ENCODE measurements around the gene PDSS2. TPM values are rescaled to one million over a fixed set of nuclear protein-coding genes. Genes with fewer than 3 reads are reported as not detected.
"Not testable (repeated sequence)": the region's sequence is repeated elsewhere in the genome, so short reads cannot be mapped to it uniquely, and the experiment has no call there.

The PDSS2 gene
- total RNA-seq, 1 donor from 2014 or later, result 13.0 TPM

GRCh38 chr6:107364173-107364572, 95.2 kb downstream of the PDSS2 start:
- H3K27ac Mint-ChIP-seq; H3K4me1 Mint-ChIP-seq (ENCODE audit: low read depth); H3K4me3 Mint-ChIP-seq (ENCODE audit: low read depth); DNase-seq (ENCODE audit: low spot score); H3K27me3 Mint-ChIP-seq (ENCODE audit: low read depth); intact Hi-C loops (cut with micrococcal nuclease): not testable (repeated sequence)
- Mint-ChIP-seq H3K36me3 (ENCODE audit: low read depth) (peaks cover 20% of the 10 kb centered on the region), H3K9me3 (peaks cover 16% of the 10 kb centered on the region)

GRCh38 chr6:107361753-107362604, 97.4 kb downstream of the PDSS2 start:
- Mint-ChIP-seq H3K27me3 (ENCODE audit: low read depth) (no peaks in the 10 kb centered on the region), H3K27ac (no peak overlapping the region), H3K9me3 (peaks cover 16% of the 10 kb centered on the region), H3K36me3 (ENCODE audit: low read depth) (peaks cover 20% of the 10 kb centered on the region), H3K4me1 (ENCODE audit: low read depth) (peaks cover 1% of the 10 kb centered on the region), H3K4me3 (ENCODE audit: low read depth) (no peak overlapping the region)
- no peak for DNase-seq (ENCODE audit: low spot score)
- intact Hi-C loops (cut with micrococcal nuclease), result no loop called here

- peaks cover 16% of the 10 kb centered on the region for H3K9me3 Mint-ChIP-seq
- H3K27me3 Mint-ChIP-seq (ENCODE audit: low read depth), result no peaks in the 10 kb centered on the region
- peaks cover 20% of the 10 kb centered on the region for H3K36me3 Mint-ChIP-seq (ENCODE audit: low read depth)
- intact Hi-C loops (cut with micrococcal nuclease), result no loop called here
- H3K27ac Mint-ChIP-seq, result no peak overlapping the region
- no peak overlapping the region for H3K4me3 Mint-ChIP-seq (ENCODE audit: low read depth)
- H3K4me1 Mint-ChIP-seq (ENCODE audit: low read depth), result peaks cover 1% of the 10 kb centered on the region
- DNase-seq (ENCODE audit: low spot score), result no peak
These were observed 98.9 kb downstream of the PDSS2 start for GRCh38 chr6:107360476-107360875.

- Mint-ChIP-seq H3K4me3 (ENCODE audit: low read depth) (no peak overlapping the region), H3K27me3 (ENCODE audit: low read depth) (no peaks in the 10 kb centered on the region), H3K27ac (no peak overlapping the region), H3K9me3 (peaks cover 10% of the 10 kb centered on the region), H3K36me3 (ENCODE audit: low read depth) (peaks cover 10% of the 10 kb centered on the region), H3K4me1 (ENCODE audit: low read depth) (peaks cover 1% of the 10 kb centered on the region)
- intact Hi-C loops (cut with micrococcal nuclease), result no loop called here
- DNase-seq (ENCODE audit: low spot score), result no peak
These were observed 101.5 kb downstream of the PDSS2 start for GRCh38 chr6:107357842-107358241.

GRCh38 chr6:107357031-107357430, 102.3 kb downstream of the PDSS2 start:
- peaks cover 1% of the 10 kb centered on the region for H3K4me1 Mint-ChIP-seq (ENCODE audit: low read depth)
- no peak overlapping the region for H3K27ac Mint-ChIP-seq
- H3K27me3 Mint-ChIP-seq (ENCODE audit: low read depth), result no peaks in the 10 kb centered on the region
- H3K4me3 Mint-ChIP-seq (ENCODE audit: low read depth), result no peak overlapping the region
- peaks cover 3% of the 10 kb centered on the region for H3K36me3 Mint-ChIP-seq (ENCODE audit: low read depth)
- intact Hi-C loops (cut with micrococcal nuclease), result no loop called here
- no peak for DNase-seq (ENCODE audit: low spot score)
- H3K9me3 Mint-ChIP-seq, result peaks cover 1% of the 10 kb centered on the region

- H3K4me3 Mint-ChIP-seq (ENCODE audit: low read depth), result no peak overlapping the region
- H3K36me3 Mint-ChIP-seq (ENCODE audit: low read depth), result no peaks in the 10 kb centered on the region
- intact Hi-C loops (cut with micrococcal nuclease), result no loop called here
- H3K27ac Mint-ChIP-seq, result no peak overlapping the region
- no peaks in the 10 kb centered on the region for H3K9me3 Mint-ChIP-seq
- DNase-seq (ENCODE audit: low spot score), result no peak
- no peaks in the 10 kb centered on the region for H3K27me3 Mint-ChIP-seq (ENCODE audit: low read depth)
- H3K4me1 Mint-ChIP-seq (ENCODE audit: low read depth), result peaks cover 1% of the 10 kb centered on the region
These were observed 103.7 kb downstream of the PDSS2 start for GRCh38 chr6:107355659-107356058.

GRCh38 chr6:107354451-107354850, 104.9 kb downstream of the PDSS2 start:
- Mint-ChIP-seq H3K4me3 (ENCODE audit: low read depth) (no peak overlapping the region), H3K27ac (no peak overlapping the region), H3K27me3 (ENCODE audit: low read depth) (no peaks in the 10 kb centered on the region), H3K36me3 (ENCODE audit: low read depth) (no peaks in the 10 kb centered on the region), H3K4me1 (ENCODE audit: low read depth) (no peaks in the 10 kb centered on the region), H3K9me3 (no peaks in the 10 kb centered on the region)
- DNase-seq (ENCODE audit: low spot score), result no peak
- intact Hi-C loops (cut with micrococcal nuclease), result no loop called here

GRCh38 chr6:107353773-107354382, 105.5 kb downstream of the PDSS2 start:
- DNase-seq (ENCODE audit: low spot score), result no peak
- Mint-ChIP-seq H3K4me1 (ENCODE audit: low read depth) (no peaks in the 10 kb centered on the region), H3K27ac (no peak overlapping the region), H3K4me3 (ENCODE audit: low read depth) (no peak overlapping the region), H3K36me3 (ENCODE audit: low read depth) (no peaks in the 10 kb centered on the region), H3K27me3 (ENCODE audit: low read depth) (no peaks in the 10 kb centered on the region), H3K9me3 (no peaks in the 10 kb centered on the region)
- intact Hi-C loops (cut with micrococcal nuclease), result no loop called here

- intact Hi-C loops (cut with micrococcal nuclease), result no loop called here
- no peaks in the 10 kb centered on the region for H3K36me3 Mint-ChIP-seq (ENCODE audit: low read depth)
These were observed 111.1 kb downstream of the PDSS2 start for GRCh38 chr6:107348224-107348623.

GRCh38 chr6:107345393-107345792, 114.0 kb downstream of the PDSS2 start:
- H3K4me1 Mint-ChIP-seq (ENCODE audit: low read depth), result peaks cover 7% of the 10 kb centered on the region
- H3K9me3 Mint-ChIP-seq, result no peaks in the 10 kb centered on the region
- no peaks in the 10 kb centered on the region for H3K36me3 Mint-ChIP-seq (ENCODE audit: low read depth)
- intact Hi-C loops (cut with micrococcal nuclease), result no loop called here
- no peak overlapping the region for H3K4me3 Mint-ChIP-seq (ENCODE audit: low read depth)
- no peaks in the 10 kb centered on the region for H3K27me3 Mint-ChIP-seq (ENCODE audit: low read depth)
- no peak overlapping the region for H3K27ac Mint-ChIP-seq
- no peak for DNase-seq (ENCODE audit: low spot score)

More at GRCh38 chr6:107348224-107348623, 111.1 kb downstream of the PDSS2 start:
- Mint-ChIP-seq H3K27ac (no peak overlapping the region), H3K4me1 (ENCODE audit: low read depth) (peaks cover 7% of the 10 kb centered on the region), H3K9me3 (no peaks in the 10 kb centered on the region), H3K4me3 (ENCODE audit: low read depth) (no peak overlapping the region), H3K27me3 (ENCODE audit: low read depth) (no peaks in the 10 kb centered on the region)
- DNase-seq (ENCODE audit: low spot score), result no peak

GRCh38 chr6:107344981-107345380, 114.4 kb downstream of the PDSS2 start:
- no peaks in the 10 kb centered on the region for H3K36me3 Mint-ChIP-seq (ENCODE audit: low read depth)
- peaks cover 7% of the 10 kb centered on the region for H3K4me1 Mint-ChIP-seq (ENCODE audit: low read depth)
- DNase-seq (ENCODE audit: low spot score), result no peak
- no peak overlapping the region for H3K4me3 Mint-ChIP-seq (ENCODE audit: low read depth)
- no peaks in the 10 kb centered on the region for H3K27me3 Mint-ChIP-seq (ENCODE audit: low read depth)
- H3K27ac Mint-ChIP-seq, result no peak overlapping the region
- no peaks in the 10 kb centered on the region for H3K9me3 Mint-ChIP-seq
- intact Hi-C loops (cut with micrococcal nuclease), result no loop called here

GRCh38 chr6:107344383-107344782, 115.0 kb downstream of the PDSS2 start:
- no peak for DNase-seq (ENCODE audit: low spot score)
- Mint-ChIP-seq H3K36me3 (ENCODE audit: low read depth) (no peaks in the 10 kb centered on the region), H3K27me3 (ENCODE audit: low read depth) (no peaks in the 10 kb centered on the region), H3K27ac (no peak overlapping the region), H3K4me1 (ENCODE audit: low read depth) (peaks cover 7% of the 10 kb centered on the region), H3K9me3 (no peaks in the 10 kb centered on the region), H3K4me3 (ENCODE audit: low read depth) (no peak overlapping the region)
- intact Hi-C loops (cut with micrococcal nuclease), result no loop called here

GRCh38 chr6:107342144-107342543, 117.2 kb downstream of the PDSS2 start:
- no peak for DNase-seq (ENCODE audit: low spot score)
- no peaks in the 10 kb centered on the region for H3K36me3 Mint-ChIP-seq (ENCODE audit: low read depth)
- intact Hi-C loops (cut with micrococcal nuclease), result no loop called here
- H3K27ac Mint-ChIP-seq, result no peak overlapping the region
- no peak overlapping the region for H3K4me3 Mint-ChIP-seq (ENCODE audit: low read depth)
- no peaks in the 10 kb centered on the region for H3K9me3 Mint-ChIP-seq
- H3K27me3 Mint-ChIP-seq (ENCODE audit: low read depth), result no peaks in the 10 kb centered on the region
- peaks cover 7% of the 10 kb centered on the region for H3K4me1 Mint-ChIP-seq (ENCODE audit: low read depth)

All from activated T-helper 2 cell treated with anti-CD3 and anti-CD28 coated beads, Interferon-gamma antibody, Interleukin-2, Interleukin-4, amounts not matched to agents 10 μg/mL and 5 μg/mL and 100 μg/mL, durations not matched to agents 14 hours and 24 hours and 36 hours (primary cell).